ENCODE measurements around the gene RTP1.
"Not testable (repeated sequence)": the region's sequence is repeated elsewhere in the genome, so short reads cannot be mapped to it uniquely, and the experiment has no call there.

Gene RTP1

GRCh38 chr3:187167777-187168176 is 29.5 kb upstream of the RTP1 start:
- H3K4me3 ChIP-seq (ENCODE audit: low read depth, low read length) = no peak overlapping the region
- no peak for DNase-seq (ENCODE audit: low read depth)
- TF ChIP-seq CTCF (IDR thresholded peaks at IDR 0.05; ENCODE audit: low read depth, low read length, missing control alignments) = no peak

GRCh38 chr3:187169231-187169960 is 27.9 kb upstream of the RTP1 start:
- TF ChIP-seq CTCF (IDR thresholded peaks at IDR 0.05; ENCODE audit: low read depth, low read length, missing control alignments) = no peak
- no peak for DNase-seq (ENCODE audit: low read depth)

GRCh38 chr3:187170911-187171310 is 26.4 kb upstream of the RTP1 start:
- DNase-seq (ENCODE audit: low read depth); H3K4me3 ChIP-seq (ENCODE audit: low read depth, low read length): not testable (repeated sequence)

More at GRCh38 chr3:187169231-187169960, 27.9 kb upstream of the RTP1 start:
- no peak overlapping the region for H3K4me3 ChIP-seq (ENCODE audit: low read depth, low read length)

GRCh38 chr3:187172929-187173328 is 24.4 kb upstream of the RTP1 start:
- TF ChIP-seq CTCF (IDR thresholded peaks at IDR 0.05; ENCODE audit: low read depth, low read length, missing control alignments) = no peak
- no peak overlapping the region for H3K4me3 ChIP-seq (ENCODE audit: low read depth, low read length)
- no peak for DNase-seq (ENCODE audit: low read depth)

GRCh38 chr3:187181454-187182170 is 15.7 kb upstream of the RTP1 start:
- no peak overlapping the region for H3K4me3 ChIP-seq (ENCODE audit: low read depth, low read length)
- TF ChIP-seq CTCF (IDR thresholded peaks at IDR 0.05; ENCODE audit: low read depth, low read length, missing control alignments) = no peak
- DNase-seq (ENCODE audit: low read depth) = no peak

GRCh38 chr3:187183210-187183862 is 13.9 kb upstream of the RTP1 start:
- DNase-seq (ENCODE audit: low read depth) = peak; percentile 22
- no peak overlapping the region for H3K4me3 ChIP-seq (ENCODE audit: low read depth, low read length)
- no peak for TF ChIP-seq CTCF (IDR thresholded peaks at IDR 0.05; ENCODE audit: low read depth, low read length, missing control alignments)

GRCh38 chr3:187183903-187184302 is 13.4 kb upstream of the RTP1 start:
- H3K4me3 ChIP-seq (ENCODE audit: low read depth, low read length) = no peak overlapping the region
- TF ChIP-seq CTCF (IDR thresholded peaks at IDR 0.05; ENCODE audit: low read depth, low read length, missing control alignments) = no peak
- DNase-seq (ENCODE audit: low read depth) = no peak
